ENCODE measurements around the gene HNRNPR.

DNA sequence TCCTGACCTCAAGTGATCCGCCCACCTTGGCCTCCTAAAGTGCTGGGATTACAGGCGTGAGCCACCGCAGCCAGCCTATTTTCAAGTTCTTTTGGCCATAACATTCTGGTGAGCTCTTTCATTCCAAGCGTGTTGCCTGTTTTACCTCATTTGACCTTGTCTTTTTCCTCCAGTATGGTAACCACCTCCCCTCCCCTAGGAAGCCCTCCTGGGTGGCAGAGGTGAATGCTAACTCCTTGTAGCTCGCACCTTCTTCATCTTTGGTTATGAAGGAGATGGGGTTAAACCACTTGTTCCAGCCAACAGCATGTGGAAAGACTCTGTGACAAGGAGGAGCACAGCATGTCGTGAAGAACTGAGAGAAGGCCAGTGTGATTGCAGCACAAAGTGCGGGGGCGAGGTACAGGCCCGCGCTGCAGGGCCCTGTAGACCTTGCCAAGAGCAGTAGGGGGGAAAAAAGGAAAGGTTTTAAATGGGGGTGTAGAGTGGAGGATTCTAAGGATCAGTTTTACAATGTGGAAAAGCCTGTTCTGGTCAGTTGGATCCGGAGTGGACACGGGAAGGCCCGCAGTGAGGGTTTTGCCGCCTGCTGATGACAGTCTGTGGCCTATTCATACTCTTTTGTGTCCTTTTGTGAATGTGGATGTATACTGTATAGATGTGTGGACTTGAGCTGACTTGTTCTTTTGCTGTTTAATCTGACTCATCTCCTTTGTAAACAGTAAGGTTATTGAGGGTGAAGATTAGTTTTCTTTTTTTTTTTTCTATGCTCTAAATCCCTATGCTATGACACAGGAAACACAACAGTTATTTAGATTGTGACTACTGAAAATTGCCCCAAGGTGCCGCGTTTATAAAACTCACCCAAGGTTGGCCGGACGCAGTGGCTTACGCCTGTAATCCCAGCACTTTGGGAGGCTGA, 33.1 kb upstream of the HNRNPR start:
- TF ChIP-seq, protein P1, sequence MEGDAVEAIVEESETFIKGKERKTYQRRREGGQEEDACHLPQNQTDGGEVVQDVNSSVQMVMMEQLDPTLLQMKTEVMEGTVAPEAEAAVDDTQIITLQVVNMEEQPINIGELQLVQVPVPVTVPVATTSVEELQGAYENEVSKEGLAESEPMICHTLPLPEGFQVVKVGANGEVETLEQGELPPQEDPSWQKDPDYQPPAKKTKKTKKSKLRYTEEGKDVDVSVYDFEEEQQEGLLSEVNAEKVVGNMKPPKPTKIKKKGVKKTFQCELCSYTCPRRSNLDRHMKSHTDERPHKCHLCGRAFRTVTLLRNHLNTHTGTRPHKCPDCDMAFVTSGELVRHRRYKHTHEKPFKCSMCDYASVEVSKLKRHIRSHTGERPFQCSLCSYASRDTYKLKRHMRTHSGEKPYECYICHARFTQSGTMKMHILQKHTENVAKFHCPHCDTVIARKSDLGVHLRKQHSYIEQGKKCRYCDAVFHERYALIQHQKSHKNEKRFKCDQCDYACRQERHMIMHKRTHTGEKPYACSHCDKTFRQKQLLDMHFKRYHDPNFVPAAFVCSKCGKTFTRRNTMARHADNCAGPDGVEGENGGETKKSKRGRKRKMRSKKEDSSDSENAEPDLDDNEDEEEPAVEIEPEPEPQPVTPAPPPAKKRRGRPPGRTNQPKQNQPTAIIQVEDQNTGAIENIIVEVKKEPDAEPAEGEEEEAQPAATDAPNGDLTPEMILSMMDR (conservative IDR thresholded peaks at IDR 0.05; ENCODE audit: low read depth, low read length), result no peak
- no peak for TF ChIP-seq EZH2 (IDR thresholded peaks at IDR 0.05; ENCODE audit: low read length, unreplicated experiment)

Data from PC-3 (cell line).